Ishikawa (cell line): ENCODE data around the gene PDE1C.

Experiments used
- CEBPB ChIP-seq: IDR thresholded peaks from 2 replicates; pipeline ENCODE4 v1.6.1; 2012
- CREB1 ChIP-seq: IDR thresholded peaks from 2 replicates; pipeline ENCODE4 v1.6.1; 2012; ENCODE audit warnings: low read depth
- EGR1 ChIP-seq: IDR thresholded peaks from 2 replicates; pipeline ENCODE4 v1.6.1; 2012
- EP300 ChIP-seq: IDR thresholded peaks from 2 replicates; pipeline ENCODE4 v1.6.1; 2012; ENCODE audit warnings: borderline replicate concordance
- FOXM1 ChIP-seq: IDR thresholded peaks from 2 replicates; pipeline ENCODE4 v1.6.1; 2012; ENCODE audit warnings: low read depth, borderline replicate concordance
- MAX ChIP-seq: IDR thresholded peaks from 2 replicates; pipeline ENCODE4 v1.6.1; 2012
- NFIC ChIP-seq: IDR thresholded peaks from 2 replicates; pipeline ENCODE4 v1.6.1; 2012
- RAD21 ChIP-seq: IDR thresholded peaks from 2 replicates; pipeline ENCODE4 v1.6.1; 2012; ENCODE audit warnings: low read depth
- TAF1 ChIP-seq: IDR thresholded peaks from 2 replicates; pipeline ENCODE4 v1.6.1; 2012; ENCODE audit warnings: low read depth, mild to moderate bottlenecking
- TCF12 ChIP-seq: IDR thresholded peaks from 2 replicates; pipeline ENCODE4 v1.6.1; 2012; ENCODE audit warnings: low read depth
- TEAD4 ChIP-seq: IDR thresholded peaks from 2 replicates; pipeline ENCODE4 v1.6.1; 2012
- YY1 ChIP-seq: IDR thresholded peaks from 2 replicates; pipeline ENCODE4 v1.6.1; 2012; ENCODE audit warnings: low read depth
- ZBTB7A ChIP-seq: IDR thresholded peaks from 2 replicates; pipeline ENCODE4 v1.6.1; 2012; ENCODE audit warnings: low read depth
- TF ChIP-seq, protein P1 (sequence below): IDR thresholded peaks from 2 replicates; pipeline ENCODE4 v1.6.1; 2012; ENCODE audit warnings: low read depth, mild to moderate bottlenecking
- TF ChIP-seq, protein P2 (sequence below): IDR thresholded peaks from 2 replicates; pipeline ENCODE4 v1.6.1; 2012

Gene PDE1C

GRCh38 chr7:32079510-32079909, 9.3 kb upstream of the PDE1C start:
- TF ChIP-seq YY1 (no peak), NFIC (no peak), MAX (no peak), RAD21 (no peak), CREB1 (no peak), FOXM1 (no peak), TAF1 (no peak), CEBPB (no peak), EGR1 (no peak), ZBTB7A (no peak), TCF12 (no peak), TEAD4 (no peak), EP300 (no peak)
- TF ChIP-seq, protein P1, sequence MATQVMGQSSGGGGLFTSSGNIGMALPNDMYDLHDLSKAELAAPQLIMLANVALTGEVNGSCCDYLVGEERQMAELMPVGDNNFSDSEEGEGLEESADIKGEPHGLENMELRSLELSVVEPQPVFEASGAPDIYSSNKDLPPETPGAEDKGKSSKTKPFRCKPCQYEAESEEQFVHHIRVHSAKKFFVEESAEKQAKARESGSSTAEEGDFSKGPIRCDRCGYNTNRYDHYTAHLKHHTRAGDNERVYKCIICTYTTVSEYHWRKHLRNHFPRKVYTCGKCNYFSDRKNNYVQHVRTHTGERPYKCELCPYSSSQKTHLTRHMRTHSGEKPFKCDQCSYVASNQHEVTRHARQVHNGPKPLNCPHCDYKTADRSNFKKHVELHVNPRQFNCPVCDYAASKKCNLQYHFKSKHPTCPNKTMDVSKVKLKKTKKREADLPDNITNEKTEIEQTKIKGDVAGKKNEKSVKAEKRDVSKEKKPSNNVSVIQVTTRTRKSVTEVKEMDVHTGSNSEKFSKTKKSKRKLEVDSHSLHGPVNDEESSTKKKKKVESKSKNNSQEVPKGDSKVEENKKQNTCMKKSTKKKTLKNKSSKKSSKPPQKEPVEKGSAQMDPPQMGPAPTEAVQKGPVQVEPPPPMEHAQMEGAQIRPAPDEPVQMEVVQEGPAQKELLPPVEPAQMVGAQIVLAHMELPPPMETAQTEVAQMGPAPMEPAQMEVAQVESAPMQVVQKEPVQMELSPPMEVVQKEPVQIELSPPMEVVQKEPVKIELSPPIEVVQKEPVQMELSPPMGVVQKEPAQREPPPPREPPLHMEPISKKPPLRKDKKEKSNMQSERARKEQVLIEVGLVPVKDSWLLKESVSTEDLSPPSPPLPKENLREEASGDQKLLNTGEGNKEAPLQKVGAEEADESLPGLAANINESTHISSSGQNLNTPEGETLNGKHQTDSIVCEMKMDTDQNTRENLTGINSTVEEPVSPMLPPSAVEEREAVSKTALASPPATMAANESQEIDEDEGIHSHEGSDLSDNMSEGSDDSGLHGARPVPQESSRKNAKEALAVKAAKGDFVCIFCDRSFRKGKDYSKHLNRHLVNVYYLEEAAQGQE: no peak
- TF ChIP-seq, protein P2, sequence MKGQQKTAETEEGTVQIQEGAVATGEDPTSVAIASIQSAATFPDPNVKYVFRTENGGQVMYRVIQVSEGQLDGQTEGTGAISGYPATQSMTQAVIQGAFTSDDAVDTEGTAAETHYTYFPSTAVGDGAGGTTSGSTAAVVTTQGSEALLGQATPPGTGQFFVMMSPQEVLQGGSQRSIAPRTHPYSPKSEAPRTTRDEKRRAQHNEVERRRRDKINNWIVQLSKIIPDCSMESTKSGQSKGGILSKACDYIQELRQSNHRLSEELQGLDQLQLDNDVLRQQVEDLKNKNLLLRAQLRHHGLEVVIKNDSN: no peak

DNA sequence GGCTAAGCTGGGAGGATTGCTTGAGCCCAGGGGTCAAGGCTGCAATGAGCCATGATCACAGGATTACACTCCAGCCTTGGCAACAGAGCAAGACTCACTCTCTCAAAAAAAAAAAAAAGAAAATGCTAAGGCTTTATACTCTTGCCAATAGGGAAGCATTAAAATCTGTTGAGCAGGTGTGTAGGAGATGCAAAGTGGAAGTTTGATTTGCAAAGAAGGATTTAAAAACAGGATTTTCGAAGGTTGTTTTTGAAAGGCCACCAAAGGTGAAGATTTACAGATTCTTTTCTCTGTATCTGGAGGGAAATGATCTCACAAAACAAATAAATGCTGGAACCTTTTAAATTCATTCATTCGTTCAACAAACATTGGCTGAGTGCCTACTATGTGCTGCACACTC, 8.6 kb upstream of the PDE1C start:
- TF ChIP-seq RAD21 (no peak), MAX (no peak), CREB1 (no peak), NFIC (no peak), FOXM1 (no peak), TEAD4 (no peak), CEBPB (no peak)
- TF ChIP-seq, protein P1: no peak

- no peak for TF ChIP-seq TEAD4
- no peak for TF ChIP-seq TAF1
- no peak for TF ChIP-seq FOXM1
- no peak for TF ChIP-seq RAD21
- no peak for TF ChIP-seq YY1
- no peak for TF ChIP-seq TCF12
- no peak for TF ChIP-seq EP300
Observed at GRCh38 chr7:32077806-32078205, 7.6 kb upstream of the PDE1C start.

DNA sequence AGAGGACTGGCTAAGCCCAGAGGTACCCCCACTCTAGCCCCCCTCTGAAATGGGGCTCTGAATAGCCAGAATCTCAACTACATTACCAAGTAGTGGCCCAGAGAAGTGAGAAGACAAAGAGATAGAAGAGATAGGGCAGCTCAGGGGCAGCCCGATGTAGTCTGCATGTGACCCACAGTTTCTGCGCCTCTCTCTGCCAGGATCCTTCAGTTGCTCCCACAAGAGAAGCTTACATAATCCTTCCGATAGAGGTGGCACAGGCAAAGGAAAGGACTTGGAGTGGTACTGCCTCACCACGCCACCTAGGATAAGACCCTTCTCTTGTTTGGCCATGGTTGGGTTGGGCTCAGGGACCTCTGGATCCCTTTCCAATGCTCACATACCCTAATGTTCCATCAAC, 5.4 kb upstream of the PDE1C start:
- TF ChIP-seq TAF1: no peak
- TF ChIP-seq EP300: no peak
- TF ChIP-seq FOXM1: no peak
- no peak for TF ChIP-seq TCF12
- TF ChIP-seq ZBTB7A: no peak
- no peak for TF ChIP-seq EGR1
- TF ChIP-seq, protein P1: no peak
- TF ChIP-seq YY1: no peak
- no peak for TF ChIP-seq RAD21
- TF ChIP-seq, protein P2: no peak
- TF ChIP-seq NFIC: no peak
- no peak for TF ChIP-seq TEAD4
- no peak for TF ChIP-seq CEBPB
- no peak for TF ChIP-seq CREB1

GRCh38 chr7:32074787-32075585, 4.8 kb upstream of the PDE1C start:
- no peak for TF ChIP-seq ZBTB7A
- TF ChIP-seq MAX: no peak
- TF ChIP-seq NFIC: no peak
- TF ChIP-seq TCF12: no peak
- TF ChIP-seq, protein P1: no peak
- no peak for TF ChIP-seq RAD21
- no peak for TF ChIP-seq EP300
